IMR-90 (cell line): ENCODE results near the gene QTRT2. TPM values are rescaled to one million over a fixed set of nuclear protein-coding genes. Genes with fewer than 3 reads are reported as not detected.
A peak's percentile ranks its signal among the peaks of the same experiment; 100 is the strongest.

Experiments used
- ATAC-seq: fragments of 200-7000 bp; cut with Tn5 transposase; 2 replicates; pipeline ENCODE4 v1.9.1; 2020; ENCODE audit warnings: low read depth, mild to moderate bottlenecking, moderate library complexity
- BruUV-seq: library from RNA; stranded (reverse); fragments of 400-500 nt; replicated peaks from 2 replicates; lab custom pipeline; 2021; lab: Mats Ljungman, UMichigan
- CTCF ChIA-PET: fragments of 300-600 bp; formaldehyde crosslinking; extraction: SDS; loops from one replicate; lab custom pipeline; 2021; ENCODE audit warnings: antibody characterized with exemption; lab: Yijun Ruan, JAX
- POLR2A ChIA-PET: fragments of 300-600 bp; sonication (Branson Sonifier 250); formaldehyde crosslinking; loops from one replicate; lab custom pipeline; 2022; ENCODE audit warnings: antibody characterized with exemption; ENCODE audit not compliant: unreplicated experiment; lab: Charles Lee
- DNase-seq: peaks from one replicate; pipeline ENCODE4 v3.0.0; 2013
- H2AFZ ChIP-seq: replicated peaks from 2 replicates; pipeline ENCODE3; 2013; ENCODE audit warnings: low read length, mild to moderate bottlenecking; ENCODE audit not compliant: poor library complexity
- H2AK5ac ChIP-seq: 2 replicates; pipeline ENCODE4 v1.6.1; 2013; ENCODE audit warnings: low read depth, low read length, inconsistent platforms
- H2AK9ac ChIP-seq: replicated peaks from 2 replicates; pipeline ENCODE3; 2013; ENCODE audit warnings: mild to moderate bottlenecking, low read depth, low read length, moderate library complexity; ENCODE audit not compliant: poor library complexity
- H2BK120ac ChIP-seq: 2 replicates; pipeline ENCODE4 v1.6.1; 2013; ENCODE audit warnings: low read depth, low read length, inconsistent platforms
- H2BK15ac ChIP-seq: 3 replicates; pipeline ENCODE4 v1.6.1; 2013; ENCODE audit warnings: low read depth, low read length, inconsistent platforms
- H2BK20ac ChIP-seq: 2 replicates; pipeline ENCODE4 v1.6.1; 2013; ENCODE audit warnings: low read depth, mild to moderate bottlenecking, inconsistent platforms, low read length, moderate library complexity
- H2BK5ac ChIP-seq: 2 replicates; pipeline ENCODE4 v1.6.1; 2013; ENCODE audit warnings: mild to moderate bottlenecking, low read depth, low read length, inconsistent platforms; ENCODE audit not compliant: poor library complexity, severe bottlenecking
- H3K14ac ChIP-seq: replicated peaks from 2 replicates; pipeline ENCODE4 v1.6.1; 2013; ENCODE audit warnings: low read depth, low read length, inconsistent platforms
- H3K18ac ChIP-seq: 2 replicates; pipeline ENCODE4 v1.6.1; 2013; ENCODE audit warnings: low read depth, low read length, control low read depth
- H3K23ac ChIP-seq: 2 replicates; pipeline ENCODE4 v1.6.1; 2013; ENCODE audit warnings: low read depth, low read length, inconsistent platforms
- H3K27ac ChIP-seq: 2 replicates; pipeline ENCODE4 v1.5.1; 2013; ENCODE audit warnings: mild to moderate bottlenecking, control low read depth, low read length; ENCODE audit not compliant: insufficient read depth
- H3K27me3 ChIP-seq: 2 replicates; pipeline ENCODE4 v1.6.1; 2013; ENCODE audit warnings: low read length; ENCODE audit not compliant: control insufficient read depth, insufficient read depth
- H3K36me3 ChIP-seq: 2 replicates; pipeline ENCODE4 v1.6.1; 2013; ENCODE audit warnings: low read length, mixed read lengths; ENCODE audit not compliant: control insufficient read depth, insufficient read depth
- H3K4ac ChIP-seq: 2 replicates; pipeline ENCODE4 v1.6.1; 2013; ENCODE audit warnings: low read depth, low read length, inconsistent platforms
- H3K4me1 ChIP-seq: 2 replicates; pipeline ENCODE4 v1.6.1; 2013; ENCODE audit warnings: low read length, mixed read lengths; ENCODE audit not compliant: control insufficient read depth, insufficient read depth
- H3K4me2 ChIP-seq: 2 replicates; pipeline ENCODE4 v1.6.1; 2013; ENCODE audit warnings: low read depth, mild to moderate bottlenecking, control low read depth, low read length, moderate library complexity
- H3K4me3 ChIP-seq: 2 replicates; pipeline ENCODE4 v1.5.1; 2013; ENCODE audit warnings: low read depth, mild to moderate bottlenecking, control low read depth, low read length, moderate library complexity; ENCODE audit not compliant: insufficient read depth
- H3K56ac ChIP-seq: 2 replicates; pipeline ENCODE4 v1.6.1; 2013; ENCODE audit warnings: low read length, inconsistent platforms; ENCODE audit not compliant: insufficient read depth; ENCODE audit errors: extremely low read depth
- H3K79me1 ChIP-seq, 2 experiments: 2 replicates each; pipeline ENCODE4 v1.6.1; 2013; ENCODE audit warnings: low read length in 2 of 2, inconsistent platforms in 1 of 2, low read depth in 1 of 2
- H3K9ac ChIP-seq: 2 replicates; pipeline ENCODE4 v1.6.1; 2013; ENCODE audit warnings: low read depth, low read length, control low read depth
- H3K9me1 ChIP-seq: 2 replicates; pipeline ENCODE4 v1.6.1; 2013; ENCODE audit warnings: low read length, inconsistent platforms; ENCODE audit not compliant: insufficient read depth
- H3K9me3 ChIP-seq: 2 replicates; pipeline ENCODE4 v1.6.1; 2013; ENCODE audit warnings: low read length; ENCODE audit not compliant: control insufficient read depth, insufficient read depth
- H4K20me1 ChIP-seq: 2 replicates; pipeline ENCODE4 v1.6.1; 2013; ENCODE audit warnings: low read length, inconsistent platforms; ENCODE audit not compliant: insufficient read depth
- H4K5ac ChIP-seq: 2 replicates; pipeline ENCODE4 v1.6.1; 2013; ENCODE audit warnings: mild to moderate bottlenecking, low read depth, low read length, control low read depth
- H4K8ac ChIP-seq, 2 experiments: 2 replicates each; pipeline ENCODE4 v1.6.1; 2013; ENCODE audit warnings: low read depth in 2 of 2, low read length in 2 of 2, control low read depth in 1 of 2, inconsistent platforms in 1 of 2
- H4K91ac ChIP-seq: 2 replicates; pipeline ENCODE4 v1.6.1; 2013; ENCODE audit warnings: low read depth, low read length, inconsistent platforms; ENCODE audit not compliant: insufficient read depth
- BHLHE40 ChIP-seq: fragments of 150-350 bp; IDR thresholded peaks from 2 replicates; pipeline ENCODE4 v1.6.1; 2016; ENCODE audit warnings: mild to moderate bottlenecking, low read depth, low read length
- FOS ChIP-seq: fragments of 150-350 bp; IDR thresholded peaks from 2 replicates; pipeline ENCODE4 v1.6.1; 2016; ENCODE audit warnings: low read depth, low read length
- MAZ ChIP-seq: IDR thresholded peaks from 2 replicates; pipeline ENCODE4 v1.6.1; 2012; ENCODE audit warnings: low read depth, mild to moderate bottlenecking, low read length, improper control_type of control experiment, moderate library complexity, borderline replicate concordance
- POLR2A ChIP-seq: IDR thresholded peaks from 2 replicates; pipeline ENCODE4 v1.6.1; 2012; ENCODE audit warnings: mild to moderate bottlenecking, low read depth, low read length
- RAD21 ChIP-seq: IDR thresholded peaks from 2 replicates; pipeline ENCODE4 v1.6.1; 2012; ENCODE audit warnings: low read length, improper control_type of control experiment
- WGBS, 2 experiments: methylation state at CpG; one replicate each; pipeline versions ENCODE4 v1.1.5 to v1.1.7; 2013; ENCODE audit warnings: missing lambda C conversion rate in 2 of 2; ENCODE audit not compliant: insufficient read length in 1 of 2; ENCODE audit errors: extremely low coverage in 2 of 2; 5-methylcytosine and 5-hydroxymethylcytosine counted together
- dilution Hi-C: fragments of 300-500 bp; cut with HindIII; formaldehyde crosslinking; loops from one replicate; pipeline ENCODE4 v1.14.3; 2018; ENCODE audit warnings: low sequenced_read_pairs; ENCODE audit not compliant: unreplicated experiment
- in situ Hi-C: fragments of 300-500 bp; cut with MboI; formaldehyde crosslinking; loops from 3 replicates; pipeline ENCODE4 v1.14.3; 2019; ENCODE audit warnings: low sequenced_read_pairs, inconsistent platforms, mixed read lengths
- intact Hi-C: fragments of 100-400 bp; cut with micrococcal nuclease; formaldehyde crosslinking; loops from 2 replicates; pipeline ENCODE4 v1.10.0; 2022
- polyA plus RNA-seq, 3 experiments: library from polyadenylated mRNA; depleted of rRNA; stranded (reverse); fragments of >200 nt; gene quantifications; 2 replicates each; pipeline ENCODE4 v1.2.3, GENCODE V29; 2012; ENCODE audit warnings: low replicate concordance in 1 of 3
- total RNA-seq: library from RNA; depleted of rRNA; stranded (reverse); fragments of >200 nt; gene quantifications from 2 replicates; pipeline ENCODE4 v1.2.3, GENCODE V29; 2012

The QTRT2 gene
- total and polyA plus RNA-seq, 2 of the 4 experiments (the other 2 are of a cell fraction): 7.3 to 15.6 TPM

DNA sequence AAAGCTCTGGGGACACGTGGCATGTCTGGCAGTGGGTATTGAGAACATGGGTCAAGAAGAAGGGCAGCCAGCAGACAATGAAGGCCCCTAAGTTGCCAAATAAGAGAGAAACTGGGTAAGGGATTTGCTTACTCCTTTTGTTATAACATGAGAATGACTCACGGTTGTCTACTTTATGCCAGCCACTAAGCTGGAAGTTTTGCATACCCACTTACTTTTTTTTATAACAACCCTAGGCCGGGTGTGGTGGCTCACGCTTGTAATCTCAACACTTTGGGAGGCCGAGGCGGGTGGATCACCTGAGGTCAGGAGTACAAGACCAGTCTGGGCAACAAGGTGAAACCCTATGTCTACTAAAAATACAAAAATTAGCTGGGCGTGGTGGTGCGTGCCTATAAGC is 72.3 kb downstream of the QTRT2 start:
- Histone ChIP-seq H3K9ac (no peak overlapping the region), H3K9me1 (peaks cover 7% of the 10 kb centered on the region), H3K4me1 (peaks cover 7% of the 10 kb centered on the region), H3K27ac (no peak overlapping the region), H4K91ac (no peak overlapping the region), H3K27me3 (no peaks in the 10 kb centered on the region; the same call in 1 of the 2 replicates), H2AK5ac (peak overlapping the region; percentile 56), H4K8ac (no peak overlapping the region), H2BK120ac (peak overlapping the region; percentile 34; the same call in 1 of the 2 replicates), H3K4me2 (no peak overlapping the region), H3K9me3 (no peaks in the 10 kb centered on the region), H3K23ac (no peak overlapping the region; the same call in 1 of the 2 replicates), H2BK5ac (no peak overlapping the region), H3K4ac (no peak overlapping the region), H3K14ac (no peak overlapping the region; the same call in 1 of the 2 replicates), H3K36me3 (no peaks in the 10 kb centered on the region), H2BK20ac (peak overlapping the region; percentile 0; the same call in 1 of the 2 replicates), H3K18ac (no peak overlapping the region), H4K5ac (no peak overlapping the region), H4K20me1 (no peaks in the 10 kb centered on the region), H2AK9ac (no peak overlapping the region), H2AFZ (no peak overlapping the region), H3K4me3 (no peak overlapping the region), H3K56ac (no peak overlapping the region), H3K79me1 (no peaks in the 10 kb centered on the region), H2BK15ac (peak overlapping the region; percentile 78; the same call in 1 of the 3 replicates)
- TF ChIP-seq MAZ (no peak), FOS (no peak), POLR2A (no peak), BHLHE40 (no peak), RAD21 (no peak)
- DNase-seq (no peak), ATAC-seq (no peak)
- in situ Hi-C loops: no loop called here
- POLR2A ChIA-PET: no interaction called here
- dilution Hi-C loops: no loop called here
- no TSS peak for BruUV-seq
- intact Hi-C loops: no loop called here
- CTCF ChIA-PET: interaction anchor here (0.6 to 1.1 kb wide), 2 partner anchors 19 to 775 kb away, joined by 3 read pairs; no protein-coding TSS in a partner anchor
- WGBS, 2 experiments: 90% methylated on average over 3 of the region's 8 CpGs; no CpG with 5 or more reads in 1 of the 2 experiments
